CD4-positive, alpha-beta T cell (primary cell): ENCODE data around the gene C12orf60. TPM values are rescaled to one million over a fixed set of nuclear protein-coding genes. Genes with fewer than 3 reads are reported as not detected.

Experiments
- ATAC-seq: fragments of 200-7000 bp; cut with Tn5 transposase; one replicate; pipeline ENCODE4 v1.10.0; 2022; ENCODE audit warnings: mild to moderate bottlenecking; ENCODE audit not compliant: poor library complexity
- CTCF ChIA-PET: fragments of 350-600 bp; sonication (Branson Sonifier 250); formaldehyde crosslinking; loops from one replicate; lab custom pipeline; 2021; ENCODE audit warnings: antibody characterized with exemption, inconsistent platforms; lab: Charles Lee
- POLR2A ChIA-PET: fragments of 350-600 bp; sonication (Branson Sonifier 250); formaldehyde crosslinking; loops from one replicate; lab custom pipeline; 2021; ENCODE audit warnings: antibody characterized with exemption, inconsistent platforms; lab: Charles Lee
- DNase-seq, 14 experiments: peaks; one replicate each; pipeline ENCODE4 v3.0.0-alpha.2; 2013 to 2020; ENCODE audit warnings: mixed read lengths in 2 of 14
- H3K27ac ChIP-seq, 2 donors: one replicate each; pipeline versions ENCODE4 v1.5.1 to v1.7.0; 2013; ENCODE audit warnings: low read length in 2 of 2, low read depth in 1 of 2, mild to moderate bottlenecking in 1 of 2
- H3K27me3 ChIP-seq, 2 experiments: 1 replicate in 1 of 2; 2 replicates in 1 of 2; pipeline versions ENCODE4 v1.6.1 to v1.7.0; 2013; ENCODE audit warnings: low read length in 2 of 2, control low read depth in 1 of 2, mild to moderate bottlenecking in 1 of 2, moderate library complexity in 1 of 2; ENCODE audit not compliant: insufficient read depth in 2 of 2, control insufficient read depth in 1 of 2
- H3K36me3 ChIP-seq: one replicate; pipeline ENCODE4 v1.6.1; 2013; ENCODE audit warnings: low read length, control low read depth; ENCODE audit not compliant: insufficient read depth
- H3K4me1 ChIP-seq: one replicate; pipeline ENCODE4 v1.6.1; 2013; ENCODE audit warnings: low read length, control low read depth; ENCODE audit not compliant: insufficient read depth
- H3K4me3 ChIP-seq: one replicate; pipeline ENCODE4 v1.5.1; 2013; ENCODE audit warnings: mild to moderate bottlenecking, low read length, moderate library complexity
- H3K9me3 ChIP-seq, 2 experiments: 1 replicate in 1 of 2; 2 replicates in 1 of 2; pipeline versions ENCODE4 v1.6.1 to v1.7.0; 2013; ENCODE audit warnings: low read length in 2 of 2, mild to moderate bottlenecking in 2 of 2, control low read depth in 1 of 2, moderate library complexity in 1 of 2; ENCODE audit not compliant: control insufficient read depth in 1 of 2, insufficient read depth in 1 of 2
- H3K27ac Mint-ChIP-seq: one replicate; pipeline ENCODE4 v1.8.0; 2020; ENCODE audit warnings: mixed read lengths
- H3K27me3 Mint-ChIP-seq: one replicate; pipeline ENCODE4 v1.8.0; 2021; ENCODE audit warnings: mixed read lengths
- H3K36me3 Mint-ChIP-seq: one replicate; pipeline ENCODE4 v1.8.0; 2021; ENCODE audit warnings: low read depth, mixed read lengths
- H3K4me1 Mint-ChIP-seq: one replicate; pipeline ENCODE4 v1.8.0; 2021; ENCODE audit warnings: low read depth, mixed read lengths
- H3K4me3 Mint-ChIP-seq: one replicate; pipeline ENCODE4 v1.8.0; 2020; ENCODE audit warnings: mild to moderate bottlenecking, mixed read lengths
- H3K9me3 Mint-ChIP-seq: one replicate; pipeline ENCODE4 v1.8.0; 2020; ENCODE audit warnings: mixed read lengths
- intact Hi-C, 2 experiments: fragments of 100-400 bp; cut with DNase I in 1 of 2; cut with micrococcal nuclease in 1 of 2; formaldehyde crosslinking; loops; one replicate each; pipeline versions ENCODE4 v1.15.1 to v1.9.0; 2023 to 2025; cut with DNase I, micrococcal nuclease
- total RNA-seq, 174 experiments: library from RNA in 2 of 174; stranded (reverse) in 2 of 174; gene quantifications; one replicate each; pipeline ENCODE4 v1.2.3 and lab custom pipeline; 2021 to 2026
- TF ChIP-seq, protein P1 (sequence below): fragments of 200-600 bp; IDR thresholded peaks from one replicate; pipeline ENCODE4 v1.8.0; 2022; ENCODE audit warnings: antibody characterized with exemption, mild to moderate bottlenecking

C12orf60 gene
- total RNA-seq, 2 experiments from 2014 or later, result 0.11 to 0.22 TPM

DNA sequence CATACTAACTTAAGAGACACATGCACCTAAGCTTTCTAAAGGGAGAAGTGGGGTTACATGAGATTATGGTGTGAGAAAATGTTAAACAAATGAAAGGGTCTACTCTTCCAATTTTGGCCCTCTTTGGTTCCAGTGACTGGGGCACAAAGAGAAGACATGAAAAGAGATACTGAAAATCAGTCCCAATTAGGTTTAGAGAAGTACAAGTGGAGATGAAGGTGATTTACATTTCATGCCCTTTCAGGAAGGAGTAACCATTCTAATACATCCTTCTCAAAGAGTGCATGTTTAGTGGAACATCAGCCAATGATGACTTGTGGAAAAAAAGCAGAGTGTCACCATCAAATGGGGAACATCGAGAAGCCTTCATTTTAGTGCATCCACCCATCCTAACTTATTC, 67.8 kb downstream of the C12orf60 start:
- Histone ChIP-seq H3K36me3 (no peaks in the 10 kb centered on the region), H3K27me3 (peaks cover 0 to 2% of the 10 kb centered on the region in 2 experiments), H3K27ac (no peak overlapping the region), H3K4me1 (no peaks in the 10 kb centered on the region), H3K4me3 (no peak overlapping the region), H3K9me3 (peaks cover 0 to 15% of the 10 kb centered on the region in 2 experiments)
- TF ChIP-seq, protein P1, sequence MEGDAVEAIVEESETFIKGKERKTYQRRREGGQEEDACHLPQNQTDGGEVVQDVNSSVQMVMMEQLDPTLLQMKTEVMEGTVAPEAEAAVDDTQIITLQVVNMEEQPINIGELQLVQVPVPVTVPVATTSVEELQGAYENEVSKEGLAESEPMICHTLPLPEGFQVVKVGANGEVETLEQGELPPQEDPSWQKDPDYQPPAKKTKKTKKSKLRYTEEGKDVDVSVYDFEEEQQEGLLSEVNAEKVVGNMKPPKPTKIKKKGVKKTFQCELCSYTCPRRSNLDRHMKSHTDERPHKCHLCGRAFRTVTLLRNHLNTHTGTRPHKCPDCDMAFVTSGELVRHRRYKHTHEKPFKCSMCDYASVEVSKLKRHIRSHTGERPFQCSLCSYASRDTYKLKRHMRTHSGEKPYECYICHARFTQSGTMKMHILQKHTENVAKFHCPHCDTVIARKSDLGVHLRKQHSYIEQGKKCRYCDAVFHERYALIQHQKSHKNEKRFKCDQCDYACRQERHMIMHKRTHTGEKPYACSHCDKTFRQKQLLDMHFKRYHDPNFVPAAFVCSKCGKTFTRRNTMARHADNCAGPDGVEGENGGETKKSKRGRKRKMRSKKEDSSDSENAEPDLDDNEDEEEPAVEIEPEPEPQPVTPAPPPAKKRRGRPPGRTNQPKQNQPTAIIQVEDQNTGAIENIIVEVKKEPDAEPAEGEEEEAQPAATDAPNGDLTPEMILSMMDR, result no peak
- ChIA-PET POLR2A (no interaction called here), CTCF (no interaction called here)
- Mint-ChIP-seq H3K27me3 (no peaks in the 10 kb centered on the region), H3K9me3 (no peaks in the 10 kb centered on the region), H3K36me3 (no peaks in the 10 kb centered on the region), H3K4me1 (no peaks in the 10 kb centered on the region), H3K4me3 (no peak overlapping the region), H3K27ac (no peak overlapping the region)
- ATAC-seq (no peak), DNase-seq (no peak)
- intact Hi-C loops, result no loop called here

GRCh38 chr12:14871886-14872285, 68.4 kb downstream of the C12orf60 start:
- Mint-ChIP-seq H3K4me3 (no peak overlapping the region), H3K27ac (no peak overlapping the region), H3K27me3 (no peaks in the 10 kb centered on the region), H3K36me3 (no peaks in the 10 kb centered on the region), H3K9me3 (no peaks in the 10 kb centered on the region), H3K4me1 (no peaks in the 10 kb centered on the region)
- H3K9me3 ChIP-seq, result peaks cover 0 to 12% of the 10 kb centered on the region in 2 experiments
- no peaks in the 10 kb centered on the region for H3K4me1 ChIP-seq
- POLR2A ChIA-PET, result no interaction called here
- ATAC-seq, result no peak
- peaks cover 0 to 2% of the 10 kb centered on the region in 2 experiments for H3K27me3 ChIP-seq
- CTCF ChIA-PET, result no interaction called here
- H3K36me3 ChIP-seq, result no peaks in the 10 kb centered on the region
- H3K27ac ChIP-seq, result no peak overlapping the region
- TF ChIP-seq, protein P1, result no peak
- intact Hi-C loops, result no loop called here
- H3K4me3 ChIP-seq, result no peak overlapping the region
- no peak for DNase-seq

DNA sequence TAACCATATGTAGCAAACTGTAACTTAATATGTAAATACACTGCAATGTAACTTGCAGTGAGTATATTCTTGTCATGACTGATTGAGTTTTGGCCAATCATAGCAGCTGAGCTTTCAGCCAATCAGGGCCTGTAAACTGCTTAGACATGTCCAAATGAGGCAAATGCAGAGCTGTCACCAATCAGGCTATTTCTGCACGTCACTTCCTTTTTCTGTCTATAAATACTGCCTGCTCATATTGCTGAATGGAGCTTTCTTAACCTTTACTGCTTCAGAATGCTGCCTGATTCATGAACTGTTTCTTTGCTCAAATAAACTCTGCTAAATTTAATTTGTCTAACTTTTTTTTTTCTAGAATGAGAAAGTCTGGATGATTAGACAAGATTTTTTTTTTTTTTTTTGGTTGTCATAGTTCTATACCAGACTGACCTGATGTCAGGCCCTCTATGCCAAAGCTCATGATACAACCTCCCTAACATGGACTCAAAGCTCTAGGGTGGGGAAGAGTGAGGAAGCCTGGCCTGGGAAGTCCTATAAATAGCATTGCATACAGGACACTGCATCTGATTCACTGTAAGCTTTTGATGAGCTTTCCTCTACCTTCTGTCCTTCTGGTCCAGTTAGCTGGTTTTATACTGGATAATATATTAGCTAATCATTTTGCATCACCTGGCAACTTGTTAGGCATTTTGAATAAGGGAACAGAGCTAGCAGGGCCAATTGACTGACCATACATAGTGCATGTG, 70.1 kb downstream of the C12orf60 start:
- no peaks in the 10 kb centered on the region for H3K9me3 Mint-ChIP-seq
- H3K27ac Mint-ChIP-seq, result no peak overlapping the region
- no peaks in the 10 kb centered on the region for H3K4me1 Mint-ChIP-seq
- Histone ChIP-seq H3K27ac (no peak overlapping the region), H3K9me3 (peaks cover 0 to 5% of the 10 kb centered on the region in 2 experiments), H3K4me1 (no peaks in the 10 kb centered on the region), H3K27me3 (peaks cover 0 to 2% of the 10 kb centered on the region in 2 experiments), H3K36me3 (no peaks in the 10 kb centered on the region), H3K4me3 (no peak overlapping the region)
- ChIA-PET POLR2A (interaction anchor here (0.6 to 0.7 kb wide), 2 partner anchors 11 to 110 kb away, joined by 4 to 6 read pairs; no protein-coding TSS in a partner anchor), CTCF (interaction anchor here (0.8 kb wide), 1 partner anchor 10 kb away, joined by 3 read pairs; no protein-coding TSS in a partner anchor)
- DNase-seq (no peak), ATAC-seq (no peak)
- H3K4me3 Mint-ChIP-seq, result no peak overlapping the region
- H3K27me3 Mint-ChIP-seq, result no peaks in the 10 kb centered on the region
- intact Hi-C loops, result no loop called here
- TF ChIP-seq, protein P1, result no peak
- H3K36me3 Mint-ChIP-seq, result no peaks in the 10 kb centered on the region

Other genes starting within 250 kb of the C12orf60 start
- gene PLBD1, start 235.8 kb upstream of the C12orf60 start, total RNA-seq, result 1 to 10 TPM in 1 of 2 experiments, under 1 TPM in 1; 0.95 to 1.3 TPM
- gene GUCY2C, start 107.1 kb upstream of the C12orf60 start, total RNA-seq, result not detected
- 100 to 1,000 TPM; 169 to 188 TPM for gene WBP11, start 192 bp upstream of the C12orf60 start, total RNA-seq
- not detected for gene SMCO3, start 10.5 kb downstream of the C12orf60 start, total RNA-seq
- gene ART4, start 39.9 kb downstream of the C12orf60 start, total RNA-seq, result not detected
- gene MGP, start 82.2 kb downstream of the C12orf60 start, total RNA-seq, result 1 to 10 TPM; 1.3 to 1.8 TPM
- 10 to 100 TPM; 16.2 to 17.1 TPM for gene ERP27, start 134.9 kb downstream of the C12orf60 start, total RNA-seq
- gene ARHGDIB, start 157.9 kb downstream of the C12orf60 start, total RNA-seq, result 100 to 1,000 TPM; 872 to 942 TPM
- gene PDE6H, start 169.4 kb downstream of the C12orf60 start, total RNA-seq, result not detected